SK-N-SH (cell line): Measurements from ENCODE around the gene ISX. TPM values are rescaled to one million over a fixed set of nuclear protein-coding genes. Genes with fewer than 3 reads are reported as not detected.

ENCODE experiments used
- CTCF ChIA-PET: fragments of 300-600, 350-600 bp; formaldehyde crosslinking; extraction: SDS; loops from one replicate; lab custom pipeline; 2021; lab: Yijun Ruan, JAX
- POLR2A ChIA-PET: fragments of 350-600 bp; sonication (Branson Sonifier 250); formaldehyde crosslinking; extraction: SDS; loops from one replicate; lab custom pipeline; 2020; ENCODE audit warnings: antibody characterized with exemption, inconsistent platforms; lab: Yijun Ruan, JAX
- DNase-seq: peaks from one replicate; pipeline ENCODE4 v3.0.0; 2012
- H2AFZ ChIP-seq: fragments of 200-600 bp; sonication (generic); 2 replicates; pipeline ENCODE4 v1.8.1; 2016; ENCODE audit warnings: antibody characterized with exemption, mild to moderate bottlenecking, low read depth
- H3F3A ChIP-seq: fragments of 200-600 bp; sonication (generic); replicated peaks from 2 replicates; pipeline ENCODE3; 2016; ENCODE audit warnings: antibody characterized with exemption, mild to moderate bottlenecking; ENCODE audit not compliant: insufficient read depth
- H3K27ac ChIP-seq, 2 experiments: fragments of 200-500 bp in 1 of 2; fragments of 200-600 bp in 1 of 2; sonication (Bioruptor generic) in 1 of 2; sonication (generic), shearing (Covaris generic) in 1 of 2; 2 replicates each; pipeline versions ENCODE4 v1.5.1 to v1.6.1; 2014 to 2016; ENCODE audit warnings: low read depth in 2 of 2, inconsistent platforms in 1 of 2, low read length in 1 of 2, mild to moderate bottlenecking in 1 of 2, mixed read lengths in 1 of 2
- H3K27me3 ChIP-seq: fragments of 200-600 bp; sonication (generic), shearing (Covaris generic); 2 replicates; pipeline ENCODE4 v1.6.1; 2016; ENCODE audit warnings: mixed run types; ENCODE audit not compliant: insufficient read depth
- H3K36me3 ChIP-seq, 2 experiments: fragments of 200-500 bp in 1 of 2; fragments of 200-600 bp in 1 of 2; sonication (Bioruptor generic) in 1 of 2; sonication (generic) in 1 of 2; replicated peaks in 1 of 2; 2 replicates each; pipeline versions ENCODE3 to v1.5.1; 2014 to 2016; ENCODE audit warnings: low read length in 1 of 2, mild to moderate bottlenecking in 1 of 2; ENCODE audit not compliant: insufficient read depth in 2 of 2, control insufficient read depth in 1 of 2
- H3K4me1 ChIP-seq, 2 experiments: fragments of 200-500 bp in 1 of 2; fragments of 200-600 bp in 1 of 2; sonication (Bioruptor generic) in 1 of 2; sonication (generic), shearing (Covaris generic) in 1 of 2; 2 replicates each; pipeline versions ENCODE4 v1.5.1 to v1.6.1; 2014 to 2016; ENCODE audit warnings: low read depth in 1 of 2, low read length in 1 of 2, mixed run types in 1 of 2; ENCODE audit not compliant: insufficient read depth in 2 of 2, control insufficient read depth in 1 of 2
- H3K4me2 ChIP-seq: fragments of 200-600 bp; sonication (generic), shearing (Covaris generic); 2 replicates; pipeline ENCODE4 v1.6.1; 2017; ENCODE audit warnings: mixed run types
- H3K4me3 ChIP-seq, 2 experiments: fragments of 200-500 bp in 1 of 2; fragments of 200-600 bp in 1 of 2; sonication (Bioruptor generic) in 1 of 2; sonication (generic), shearing (Covaris generic) in 1 of 2; 2 replicates each; pipeline versions ENCODE4 v1.5.1 to v1.8.1; 2014 to 2016; ENCODE audit warnings: low read depth in 2 of 2, inconsistent platforms in 1 of 2, low read length in 1 of 2, mild to moderate bottlenecking in 1 of 2, mixed read lengths in 1 of 2, moderate library complexity in 1 of 2
- H3K79me2 ChIP-seq: fragments of 200-600 bp; sonication (generic); 2 replicates; pipeline ENCODE4 v1.8.1; 2017; ENCODE audit warnings: mild to moderate bottlenecking; ENCODE audit not compliant: insufficient read depth
- H3K9ac ChIP-seq: fragments of 200-600 bp; sonication (generic); 2 replicates; pipeline ENCODE4 v1.6.1; 2017; ENCODE audit warnings: mixed run types
- H3K9me2 ChIP-seq: fragments of 200-600 bp; sonication (generic); 2 replicates; pipeline ENCODE4 v1.6.1; 2017; ENCODE audit warnings: mixed run types
- H3K9me3 ChIP-seq: fragments of 200-600 bp; sonication (generic); 2 replicates; pipeline ENCODE4 v1.6.1; 2017; ENCODE audit warnings: mixed run types, mild to moderate bottlenecking, moderate library complexity
- H4K20me1 ChIP-seq: fragments of 200-600 bp; sonication (generic); 2 replicates; pipeline ENCODE4 v1.6.1; 2017; ENCODE audit warnings: mild to moderate bottlenecking, mixed run types; ENCODE audit not compliant: insufficient read depth
- EP300 ChIP-seq, 2 experiments: IDR thresholded peaks; 2 replicates each; pipeline versions ENCODE4 v1.4.0 to v1.6.1; 2012; ENCODE audit warnings: borderline replicate concordance in 1 of 2, low read depth in 1 of 2, low read length in 1 of 2
- EZH2phosphoT487 ChIP-seq: fragments of 200-600 bp; sonication (generic); IDR thresholded peaks from 2 replicates; pipeline ENCODE4 v1.6.1; 2017; ENCODE audit warnings: low read depth, mixed run types, mild to moderate bottlenecking, antibody characterized with exemption, moderate library complexity, borderline replicate concordance
- FOSL2 ChIP-seq: IDR thresholded peaks from 2 replicates; pipeline ENCODE4 v1.4.0; 2012; ENCODE audit warnings: low read depth, mild to moderate bottlenecking, moderate library complexity, borderline replicate concordance
- FOXJ3 ChIP-seq: sonication (generic); formaldehyde crosslinking; IDR thresholded peaks from 2 replicates; pipeline ENCODE4 v1.5.1; 2020; ENCODE audit warnings: mild to moderate bottlenecking, missing genetic modification reagents
- FOXM1 ChIP-seq: IDR thresholded peaks from 2 replicates; pipeline ENCODE4 v1.4.0; 2012; ENCODE audit warnings: low read depth, mild to moderate bottlenecking
- GATA2 ChIP-seq: sonication (generic); formaldehyde crosslinking; IDR thresholded peaks from 2 replicates; pipeline ENCODE4 v1.5.0; 2020; ENCODE audit warnings: mild to moderate bottlenecking, missing genetic modification reagents
- JUND ChIP-seq: IDR thresholded peaks from 2 replicates; pipeline ENCODE4 v1.4.0; 2012
- MEF2A ChIP-seq: IDR thresholded peaks from 2 replicates; pipeline ENCODE4 v1.4.0; 2012; ENCODE audit warnings: low read depth, borderline replicate concordance
- NFIC ChIP-seq: IDR thresholded peaks from 2 replicates; pipeline ENCODE4 v1.4.0; 2012; ENCODE audit warnings: borderline replicate concordance
- NRF1 ChIP-seq: IDR thresholded peaks from 2 replicates; pipeline ENCODE4 v1.6.1; 2012; ENCODE audit warnings: low read depth, mild to moderate bottlenecking, low read length
- RCOR1 ChIP-seq: fragments of 150-350 bp; IDR thresholded peaks from 2 replicates; pipeline ENCODE4 v1.6.1; 2017; ENCODE audit warnings: antibody characterized with exemption, low read length
- SMC3 ChIP-seq: IDR thresholded peaks from 2 replicates; pipeline ENCODE4 v1.6.1; 2012; ENCODE audit warnings: low read depth, low read length, improper control_type of control experiment
- TAF1 ChIP-seq: IDR thresholded peaks from 2 replicates; pipeline ENCODE4 v1.6.1; 2012; ENCODE audit warnings: low read depth, mild to moderate bottlenecking, low read length, moderate library complexity, borderline replicate concordance
- TEAD4 ChIP-seq: IDR thresholded peaks from 2 replicates; pipeline ENCODE4 v1.4.0; 2012; ENCODE audit warnings: mild to moderate bottlenecking, borderline replicate concordance; ENCODE audit not compliant: insufficient read depth
- USF1 ChIP-seq: IDR thresholded peaks from 2 replicates; pipeline ENCODE4 v1.4.0; 2012; ENCODE audit warnings: low read depth, borderline replicate concordance
- ZBTB33 ChIP-seq: IDR thresholded peaks from 2 replicates; pipeline ENCODE4 v1.4.0; 2012; ENCODE audit warnings: low read depth, borderline replicate concordance
- WGBS: methylation state at CpG from one replicate; pipeline ENCODE4 v1.1.6; 2017; ENCODE audit warnings: low lambda C conversion rate; 5-methylcytosine and 5-hydroxymethylcytosine counted together
- polyA plus RNA-seq, 3 experiments: library from polyadenylated mRNA; depleted of rRNA; stranded (reverse); fragments of >200 nt; gene quantifications; 2 replicates each; pipeline ENCODE4 v1.2.3, GENCODE V29; 2012
- TF ChIP-seq, protein P1 (sequence below): IDR thresholded peaks from 2 replicates; pipeline ENCODE4 v1.6.1; 2012; ENCODE audit warnings: mild to moderate bottlenecking, low read depth, low read length, moderate library complexity

Gene ISX
- polyA plus RNA-seq, 1 of the 3 experiments (the other 2 are of a cell fraction), result not detected

GRCh38 chr22:35016909-35017308 is 49.0 kb upstream of the ISX start:
- Histone ChIP-seq H3K27me3 (no peaks in the 10 kb centered on the region), H3K36me3 (no peaks in the 10 kb centered on the region), H4K20me1 (no peaks in the 10 kb centered on the region), H3K27ac (no peak overlapping the region), H3K4me2 (no peak overlapping the region), H3K9me3 (no peaks in the 10 kb centered on the region), H3K9me2 (no peaks in the 10 kb centered on the region), H3K9ac (no peak overlapping the region), H3K79me2 (no peaks in the 10 kb centered on the region), H3K4me3 (no peak overlapping the region), H3F3A (no peaks in the 10 kb centered on the region), H2AFZ (no peak overlapping the region), H3K4me1 (no peaks in the 10 kb centered on the region)
- POLR2A ChIA-PET, result no interaction called here
- DNase-seq, result no peak
- no peak for TF ChIP-seq RCOR1
- no peak for TF ChIP-seq SMC3
- TF ChIP-seq TEAD4, result no peak
- no peak for TF ChIP-seq FOSL2
- TF ChIP-seq EZH2phosphoT487, result no peak
- TF ChIP-seq FOXJ3, result no peak
- CTCF ChIA-PET, result no interaction called here
- WGBS, result 2% methylated on average over 6 of the region's 6 CpGs

DNA sequence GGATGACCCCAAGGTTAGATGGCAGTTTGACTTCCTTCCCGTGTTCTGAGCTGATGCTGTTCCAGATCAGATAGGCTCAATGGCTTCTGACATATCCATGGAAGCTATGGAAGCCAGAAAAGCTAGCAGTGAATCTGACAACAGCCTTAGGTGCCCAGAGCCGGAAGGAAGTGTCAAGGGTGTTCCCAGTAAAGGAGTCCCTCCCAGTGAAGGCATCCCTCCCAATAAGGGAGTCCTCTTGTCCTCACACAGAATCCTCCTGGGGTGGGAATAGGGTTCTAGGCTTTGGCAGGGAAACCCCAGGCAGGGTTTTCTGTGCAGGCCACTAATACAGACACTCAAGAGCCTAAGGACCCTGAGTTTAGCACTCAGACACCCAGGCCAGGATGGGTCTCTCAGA is 47.0 kb upstream of the ISX start:
- Histone ChIP-seq H3K4me1 (no peaks in the 10 kb centered on the region), H3F3A (no peaks in the 10 kb centered on the region), H3K4me2 (no peak overlapping the region), H3K79me2 (no peaks in the 10 kb centered on the region), H3K27ac (no peak overlapping the region), H3K9me2 (no peaks in the 10 kb centered on the region), H3K9ac (no peak overlapping the region), H3K4me3 (no peak overlapping the region), H3K36me3 (no peaks in the 10 kb centered on the region), H3K27me3 (no peaks in the 10 kb centered on the region), H3K9me3 (no peaks in the 10 kb centered on the region), H2AFZ (no peak overlapping the region), H4K20me1 (no peaks in the 10 kb centered on the region)
- no peak for TF ChIP-seq FOXJ3
- TF ChIP-seq NFIC, result no peak
- no peak for TF ChIP-seq USF1
- TF ChIP-seq GATA2 (CRISPR knock-in tag), result no peak
- no peak for TF ChIP-seq MEF2A
- no peak for TF ChIP-seq TEAD4
- TF ChIP-seq EP300 (IDR thresholded peaks at IDR 0.05; ENCODE audit: borderline replicate concordance in 1 of 2, low read depth in 1 of 2, low read length in 1 of 2), result no peak
- no peak for TF ChIP-seq FOXM1
- POLR2A ChIA-PET, result no interaction called here
- no peak for DNase-seq
- CTCF ChIA-PET, result interaction anchor here (0.7 kb wide), 2 partner anchors 361 to 914 kb away, joined by 3 read pairs; no protein-coding TSS in a partner anchor
- WGBS, result 0% methylated on average over 2 of the region's 2 CpGs

- no peak overlapping the region for H3K4me2 ChIP-seq
- H3K4me1 ChIP-seq, result no peaks in the 10 kb centered on the region
- no peak overlapping the region for H3K9ac ChIP-seq
- H3K36me3 ChIP-seq, result no peaks in the 10 kb centered on the region
- H3K9me2 ChIP-seq, result no peaks in the 10 kb centered on the region
- H4K20me1 ChIP-seq, result no peaks in the 10 kb centered on the region
- no peaks in the 10 kb centered on the region for H3K9me3 ChIP-seq
- DNase-seq, result no peak
- H3K4me3 ChIP-seq, result no peak overlapping the region
- WGBS, result 21% methylated on average over 2 of the region's 2 CpGs
- no peak overlapping the region for H2AFZ ChIP-seq
- CTCF ChIA-PET, result interaction anchor here (2.3 kb wide), 1 partner anchor 605 kb away, joined by 5 read pairs; no protein-coding TSS in a partner anchor
- no peaks in the 10 kb centered on the region for H3K79me2 ChIP-seq
- H3F3A ChIP-seq, result no peaks in the 10 kb centered on the region
- H3K27me3 ChIP-seq, result no peaks in the 10 kb centered on the region
- H3K27ac ChIP-seq, result no peak overlapping the region
- POLR2A ChIA-PET, result no interaction called here
- TF ChIP-seq, protein P1, sequence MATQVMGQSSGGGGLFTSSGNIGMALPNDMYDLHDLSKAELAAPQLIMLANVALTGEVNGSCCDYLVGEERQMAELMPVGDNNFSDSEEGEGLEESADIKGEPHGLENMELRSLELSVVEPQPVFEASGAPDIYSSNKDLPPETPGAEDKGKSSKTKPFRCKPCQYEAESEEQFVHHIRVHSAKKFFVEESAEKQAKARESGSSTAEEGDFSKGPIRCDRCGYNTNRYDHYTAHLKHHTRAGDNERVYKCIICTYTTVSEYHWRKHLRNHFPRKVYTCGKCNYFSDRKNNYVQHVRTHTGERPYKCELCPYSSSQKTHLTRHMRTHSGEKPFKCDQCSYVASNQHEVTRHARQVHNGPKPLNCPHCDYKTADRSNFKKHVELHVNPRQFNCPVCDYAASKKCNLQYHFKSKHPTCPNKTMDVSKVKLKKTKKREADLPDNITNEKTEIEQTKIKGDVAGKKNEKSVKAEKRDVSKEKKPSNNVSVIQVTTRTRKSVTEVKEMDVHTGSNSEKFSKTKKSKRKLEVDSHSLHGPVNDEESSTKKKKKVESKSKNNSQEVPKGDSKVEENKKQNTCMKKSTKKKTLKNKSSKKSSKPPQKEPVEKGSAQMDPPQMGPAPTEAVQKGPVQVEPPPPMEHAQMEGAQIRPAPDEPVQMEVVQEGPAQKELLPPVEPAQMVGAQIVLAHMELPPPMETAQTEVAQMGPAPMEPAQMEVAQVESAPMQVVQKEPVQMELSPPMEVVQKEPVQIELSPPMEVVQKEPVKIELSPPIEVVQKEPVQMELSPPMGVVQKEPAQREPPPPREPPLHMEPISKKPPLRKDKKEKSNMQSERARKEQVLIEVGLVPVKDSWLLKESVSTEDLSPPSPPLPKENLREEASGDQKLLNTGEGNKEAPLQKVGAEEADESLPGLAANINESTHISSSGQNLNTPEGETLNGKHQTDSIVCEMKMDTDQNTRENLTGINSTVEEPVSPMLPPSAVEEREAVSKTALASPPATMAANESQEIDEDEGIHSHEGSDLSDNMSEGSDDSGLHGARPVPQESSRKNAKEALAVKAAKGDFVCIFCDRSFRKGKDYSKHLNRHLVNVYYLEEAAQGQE, result no peak
- TF ChIP-seq JUND (no peak), SMC3 (no peak), TAF1 (no peak), ZBTB33 (no peak), NRF1 (no peak)
Observed at GRCh38 chr22:35020517-35020916, 45.4 kb upstream of the ISX start.
